SK-N-MC (cell line): ENCODE measurements around the gene COX11.

Experiments
- EZH2 ChIP-seq: fragments of 200-600 bp; sonication (generic); IDR thresholded peaks from one replicate; pipeline ENCODE4 v1.6.1; 2017; ENCODE audit warnings: antibody characterized with exemption
- FOXP2 ChIP-seq: optimal IDR thresholded peaks from 2 replicates; pipeline ENCODE3; 2011; ENCODE audit warnings: mild to moderate bottlenecking, moderate library complexity; ENCODE audit not compliant: insufficient read depth; ENCODE audit errors: extremely low read length, control extremely low read depth
- POLR2AphosphoS5 ChIP-seq: IDR thresholded peaks from 2 replicates; pipeline ENCODE4 v1.6.1; 2012; ENCODE audit warnings: mild to moderate bottlenecking, low read depth, low read length, borderline replicate concordance

DNA sequence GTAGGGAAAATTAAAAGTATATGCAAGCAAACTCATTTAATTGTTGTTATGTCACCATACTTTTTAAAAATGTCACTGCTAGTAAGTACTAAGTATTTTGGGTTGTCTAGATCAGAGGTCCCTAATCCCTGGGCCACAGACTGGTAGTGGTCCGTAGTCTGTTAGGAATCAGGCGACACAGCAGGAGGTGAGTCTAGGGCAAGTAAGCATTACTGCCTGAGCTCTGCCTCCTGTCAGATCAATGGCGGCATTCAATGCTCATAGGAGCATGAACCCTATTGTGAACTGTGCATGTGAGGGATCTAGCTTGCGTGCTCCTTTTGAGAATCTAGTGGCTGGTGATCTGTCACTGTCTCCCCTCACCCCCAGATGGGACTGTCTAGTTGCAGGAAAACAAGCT is 21.7 kb upstream of the COX11 start:
- TF ChIP-seq POLR2AphosphoS5 (no peak), EZH2 (no peak), FOXP2 (no peak)
